Parathyroid adenoma (tissue), 2 donors: ENCODE data around the gene ARAP1.

Source experiments
- H2AFZ ChIP-seq: fragments of 300-600 bp; sonication (generic); one replicate; pipeline ENCODE4 v1.7.0; 2017; ENCODE audit warnings: antibody characterized with exemption, mild to moderate bottlenecking
- H3K27ac ChIP-seq: fragments of 300-600 bp; sonication (generic); one replicate; pipeline ENCODE4 v1.7.0; 2017
- H3K27me3 ChIP-seq: fragments of 300-600 bp; sonication (generic); one replicate; pipeline ENCODE4 v1.7.0; 2017; ENCODE audit warnings: low read length; ENCODE audit not compliant: control insufficient read depth, insufficient read depth
- H3K36me3 ChIP-seq: fragments of 300-600 bp; sonication (generic); one replicate; pipeline ENCODE4 v1.7.0; 2017; ENCODE audit warnings: low read length; ENCODE audit not compliant: control insufficient read depth, insufficient read depth
- H3K4me1 ChIP-seq: fragments of 300-600 bp; sonication (generic); one replicate; pipeline ENCODE4 v1.7.0; 2017; ENCODE audit warnings: control low read depth
- H3K4me2 ChIP-seq: fragments of 300-600 bp; sonication (generic); one replicate; pipeline ENCODE4 v1.7.0; 2017; ENCODE audit warnings: low read length
- H3K4me3 ChIP-seq: fragments of 300-600 bp; sonication (generic); one replicate; pipeline ENCODE4 v1.7.0; 2017; ENCODE audit warnings: low read depth, low read length
- H3K79me2 ChIP-seq: fragments of 300-600 bp; sonication (generic); one replicate; pipeline ENCODE4 v1.7.0; 2017; ENCODE audit warnings: control low read depth
- H3K9ac ChIP-seq: fragments of 300-600 bp; sonication (generic); one replicate; pipeline ENCODE4 v1.7.0; 2017; ENCODE audit warnings: mild to moderate bottlenecking
- H3K9me3 ChIP-seq: fragments of 300-600 bp; sonication (generic); one replicate; pipeline ENCODE4 v1.7.0; 2017; ENCODE audit warnings: low read length; ENCODE audit not compliant: control insufficient read depth
- TF ChIP-seq, protein P1 (sequence below): fragments of 300-600 bp; sonication (generic); IDR thresholded peaks from one replicate; pipeline ENCODE4 v1.7.0; 2017; ENCODE audit warnings: antibody characterized with exemption, mild to moderate bottlenecking
- donor health status: primary hyperparathyroidism.

ARAP1 gene

DNA sequence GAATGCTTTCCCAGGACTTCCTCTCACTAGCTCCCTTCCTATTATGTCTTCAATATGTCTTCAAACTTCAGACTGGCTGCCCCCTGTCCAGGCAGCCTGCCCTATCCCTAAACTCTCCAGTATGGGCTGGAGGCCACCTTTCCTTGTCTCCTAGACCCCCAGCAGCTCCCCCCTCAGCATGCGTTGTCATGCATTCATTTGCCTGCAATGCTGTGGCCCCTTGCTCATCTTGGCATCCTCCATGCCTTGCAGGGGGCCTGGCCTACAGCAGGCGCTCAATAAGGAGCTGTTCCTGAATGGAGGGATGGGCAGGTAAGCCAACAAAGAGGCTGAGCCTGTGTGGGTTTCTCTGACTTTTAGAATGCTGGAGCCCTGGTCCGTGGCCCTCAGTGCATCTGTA, 16.4 kb upstream of the ARAP1 start:
- H3K9ac ChIP-seq = no peak overlapping the region
- peaks cover 5% of the 10 kb centered on the region for H3K79me2 ChIP-seq
- TF ChIP-seq, protein P1, sequence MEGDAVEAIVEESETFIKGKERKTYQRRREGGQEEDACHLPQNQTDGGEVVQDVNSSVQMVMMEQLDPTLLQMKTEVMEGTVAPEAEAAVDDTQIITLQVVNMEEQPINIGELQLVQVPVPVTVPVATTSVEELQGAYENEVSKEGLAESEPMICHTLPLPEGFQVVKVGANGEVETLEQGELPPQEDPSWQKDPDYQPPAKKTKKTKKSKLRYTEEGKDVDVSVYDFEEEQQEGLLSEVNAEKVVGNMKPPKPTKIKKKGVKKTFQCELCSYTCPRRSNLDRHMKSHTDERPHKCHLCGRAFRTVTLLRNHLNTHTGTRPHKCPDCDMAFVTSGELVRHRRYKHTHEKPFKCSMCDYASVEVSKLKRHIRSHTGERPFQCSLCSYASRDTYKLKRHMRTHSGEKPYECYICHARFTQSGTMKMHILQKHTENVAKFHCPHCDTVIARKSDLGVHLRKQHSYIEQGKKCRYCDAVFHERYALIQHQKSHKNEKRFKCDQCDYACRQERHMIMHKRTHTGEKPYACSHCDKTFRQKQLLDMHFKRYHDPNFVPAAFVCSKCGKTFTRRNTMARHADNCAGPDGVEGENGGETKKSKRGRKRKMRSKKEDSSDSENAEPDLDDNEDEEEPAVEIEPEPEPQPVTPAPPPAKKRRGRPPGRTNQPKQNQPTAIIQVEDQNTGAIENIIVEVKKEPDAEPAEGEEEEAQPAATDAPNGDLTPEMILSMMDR = no peak
- no peaks in the 10 kb centered on the region for H3K9me3 ChIP-seq
- H3K36me3 ChIP-seq = no peaks in the 10 kb centered on the region
- H3K4me3 ChIP-seq = no peak overlapping the region
- H3K4me1 ChIP-seq = no peaks in the 10 kb centered on the region
- H3K27me3 ChIP-seq = no peaks in the 10 kb centered on the region
- H3K27ac ChIP-seq = no peak overlapping the region
- H3K4me2 ChIP-seq = no peak overlapping the region
- H2AFZ ChIP-seq = no peak overlapping the region

DNA sequence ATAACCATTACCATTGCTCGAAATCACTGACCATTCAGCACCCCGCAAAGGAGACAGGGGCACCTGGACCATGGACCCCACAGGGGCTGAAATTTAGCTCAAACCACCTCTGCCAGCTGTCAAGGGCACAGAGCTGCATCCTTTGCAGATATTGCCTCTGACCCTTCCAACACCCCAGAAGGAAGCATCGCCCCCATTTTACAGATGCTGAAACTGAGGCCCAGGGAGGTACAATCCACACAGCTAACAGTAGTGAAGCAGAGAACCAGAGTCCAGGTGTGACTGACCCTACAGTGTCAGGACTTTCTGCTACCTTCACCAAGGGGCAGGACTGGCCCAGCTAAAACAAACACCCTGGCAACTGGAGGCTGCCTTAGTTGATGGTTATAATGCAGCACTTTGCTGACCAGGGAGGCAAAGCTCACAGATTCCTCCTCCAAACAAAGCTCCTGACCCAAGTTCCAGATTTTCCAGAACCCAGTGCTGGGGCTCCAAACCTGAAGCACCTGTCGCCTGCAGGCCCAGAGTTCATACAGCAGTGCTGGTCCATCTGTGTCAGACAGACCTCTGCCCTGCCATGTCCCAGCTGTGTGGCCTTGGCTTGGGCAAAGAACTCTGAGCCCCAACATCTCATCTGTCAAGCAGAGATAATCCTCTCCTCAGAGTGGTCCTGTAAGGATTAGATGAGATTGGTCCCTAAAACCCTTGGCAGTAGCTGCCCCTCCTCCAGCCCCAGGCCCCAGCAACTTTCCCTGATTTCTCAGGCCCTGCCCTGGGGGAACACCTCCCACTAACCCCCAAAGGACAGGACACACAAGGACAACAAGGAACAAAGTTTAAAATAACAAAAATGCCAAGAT, 15.2 kb upstream of the ARAP1 start:
- Histone ChIP-seq H3K36me3 (no peaks in the 10 kb centered on the region), H2AFZ (no peak overlapping the region), H3K9ac (no peak overlapping the region), H3K79me2 (peaks cover 5% of the 10 kb centered on the region), H3K4me1 (no peaks in the 10 kb centered on the region), H3K9me3 (no peaks in the 10 kb centered on the region), H3K27ac (no peak overlapping the region), H3K4me2 (no peak overlapping the region), H3K4me3 (no peak overlapping the region), H3K27me3 (no peaks in the 10 kb centered on the region)
- TF ChIP-seq, protein P1 = no peak

DNA sequence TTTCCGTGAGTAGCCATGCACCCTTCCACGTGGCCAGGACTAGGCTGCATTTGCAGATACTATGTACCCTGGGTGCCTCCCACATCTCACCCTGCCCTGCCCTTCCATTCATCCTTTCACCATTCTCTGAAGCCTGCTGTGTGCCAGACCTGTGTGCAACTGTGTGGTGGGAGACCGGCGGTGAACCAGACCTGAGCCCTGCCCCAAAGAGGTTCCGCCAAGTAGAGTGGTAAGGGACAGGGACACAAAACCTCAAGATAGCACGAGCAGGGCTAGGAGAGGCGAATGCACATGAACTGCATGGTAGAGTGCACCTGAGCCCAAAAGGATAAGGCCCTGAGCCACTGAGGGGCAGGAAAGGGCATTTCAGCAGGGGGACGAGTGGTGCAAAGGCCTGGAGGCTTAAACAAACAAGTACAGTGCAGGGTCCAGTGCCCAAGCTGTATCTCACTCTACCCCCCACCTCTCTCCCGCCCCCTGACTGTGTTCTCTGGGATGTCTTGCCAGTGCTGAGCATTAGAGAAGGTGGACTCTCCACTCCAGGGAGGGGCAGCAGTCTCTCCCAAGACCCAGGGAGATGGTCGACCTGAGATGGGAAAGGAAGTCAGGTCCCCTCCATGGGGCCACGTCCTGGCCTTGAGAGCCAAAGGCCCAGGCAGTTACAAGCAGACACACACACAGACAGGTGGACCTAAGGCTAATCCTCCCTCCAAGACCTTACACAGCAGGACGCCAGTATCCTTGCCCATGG, 14.1 kb upstream of the ARAP1 start:
- Histone ChIP-seq H3K4me1 (no peaks in the 10 kb centered on the region), H3K9me3 (no peaks in the 10 kb centered on the region), H3K79me2 (peaks cover 5% of the 10 kb centered on the region), H2AFZ (no peak overlapping the region), H3K4me2 (no peak overlapping the region), H3K36me3 (no peaks in the 10 kb centered on the region), H3K9ac (no peak overlapping the region), H3K27me3 (no peaks in the 10 kb centered on the region), H3K4me3 (no peak overlapping the region), H3K27ac (no peak overlapping the region)
- TF ChIP-seq, protein P1 = no peak

DNA sequence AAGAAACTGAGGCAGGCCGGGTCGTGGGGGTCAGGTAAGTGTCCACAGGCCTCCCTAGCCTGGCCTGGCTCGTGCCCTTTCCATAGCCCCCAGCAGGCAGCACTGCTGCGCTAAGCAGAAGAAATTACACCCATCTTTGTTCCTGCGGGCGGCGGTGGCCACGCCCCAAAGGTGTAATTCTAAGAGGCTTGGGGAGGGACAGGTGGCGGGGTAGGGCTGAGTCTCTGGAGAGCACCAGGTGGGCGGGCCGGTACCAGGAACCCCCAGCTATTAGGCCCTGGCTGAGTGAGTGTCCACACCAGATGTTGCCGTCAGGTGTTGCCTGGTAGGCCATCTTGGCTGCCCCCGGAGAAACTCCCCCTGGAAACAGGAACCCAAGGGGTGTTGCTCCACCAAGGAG, 12.3 kb upstream of the ARAP1 start:
- H3K4me2 ChIP-seq = no peak overlapping the region
- H3K79me2 ChIP-seq = peaks cover 2% of the 10 kb centered on the region
- H3K27ac ChIP-seq = no peak overlapping the region
- H3K9ac ChIP-seq = no peak overlapping the region
- no peaks in the 10 kb centered on the region for H3K9me3 ChIP-seq
- no peak overlapping the region for H2AFZ ChIP-seq
- no peaks in the 10 kb centered on the region for H3K36me3 ChIP-seq
- H3K4me1 ChIP-seq = peaks cover 4% of the 10 kb centered on the region
- TF ChIP-seq, protein P1 = no peak
- H3K27me3 ChIP-seq = no peaks in the 10 kb centered on the region
- no peak overlapping the region for H3K4me3 ChIP-seq
